GM23338 (cell line): ENCODE measurements around the gene PDE2A.

ENCODE experiments used
- EZH2 ChIP-seq: fragments of 200-600 bp; sonication (generic); IDR thresholded peaks from one replicate; pipeline ENCODE4 v1.8.0; 2017; ENCODE audit warnings: antibody characterized with exemption, mild to moderate bottlenecking, low read depth; ENCODE audit not compliant: unreplicated experiment
- EZH2phosphoT487 ChIP-seq: fragments of 200-600 bp; sonication (generic); IDR thresholded peaks from one replicate; pipeline ENCODE4 v1.8.1; 2018; ENCODE audit warnings: antibody characterized with exemption; ENCODE audit not compliant: unreplicated experiment
- POLR2AphosphoS5 ChIP-seq: IDR thresholded peaks from 2 replicates; pipeline ENCODE4 v1.6.1; 2016; ENCODE audit warnings: antibody characterized with exemption, low read depth
- ZNF114 ChIP-seq: fragments of 250-450 bp; sonication (Bioruptor Pico); IDR thresholded peaks from 2 replicates; pipeline ENCODE4 v1.5.0; 2020; ENCODE audit warnings: mild to moderate bottlenecking, moderate library complexity
- TF ChIP-seq, protein P1 (sequence below), 2 experiments: fragments of 200-600 bp in 1 of 2; sonication (generic) in 1 of 2; conservative IDR thresholded peaks; 2 replicates each; pipeline versions ENCODE4 v1.5.1 to v1.6.1; 2016 to 2017; ENCODE audit warnings: antibody characterized with exemption in 2 of 2, low read depth in 2 of 2, mild to moderate bottlenecking in 2 of 2, moderate library complexity in 1 of 2
- TF ChIP-seq, protein P2 (sequence below): IDR thresholded peaks from 2 replicates; pipeline ENCODE4 v1.6.1; 2016; ENCODE audit warnings: antibody characterized with exemption
- TF ChIP-seq, protein P3 (sequence below): IDR thresholded peaks from one replicate; pipeline ENCODE4 v1.6.1; 2018; ENCODE audit warnings: antibody characterized with exemption; ENCODE audit not compliant: unreplicated experiment

GRCh38 chr11:72688486-72688885 lies 14.3 kb upstream of the PDE2A start:
- TF ChIP-seq EZH2 (no peak), POLR2AphosphoS5 (no peak), EZH2phosphoT487 (no peak), ZNF114 (CRISPR knock-in tag) (no peak)
- TF ChIP-seq, protein P1, sequence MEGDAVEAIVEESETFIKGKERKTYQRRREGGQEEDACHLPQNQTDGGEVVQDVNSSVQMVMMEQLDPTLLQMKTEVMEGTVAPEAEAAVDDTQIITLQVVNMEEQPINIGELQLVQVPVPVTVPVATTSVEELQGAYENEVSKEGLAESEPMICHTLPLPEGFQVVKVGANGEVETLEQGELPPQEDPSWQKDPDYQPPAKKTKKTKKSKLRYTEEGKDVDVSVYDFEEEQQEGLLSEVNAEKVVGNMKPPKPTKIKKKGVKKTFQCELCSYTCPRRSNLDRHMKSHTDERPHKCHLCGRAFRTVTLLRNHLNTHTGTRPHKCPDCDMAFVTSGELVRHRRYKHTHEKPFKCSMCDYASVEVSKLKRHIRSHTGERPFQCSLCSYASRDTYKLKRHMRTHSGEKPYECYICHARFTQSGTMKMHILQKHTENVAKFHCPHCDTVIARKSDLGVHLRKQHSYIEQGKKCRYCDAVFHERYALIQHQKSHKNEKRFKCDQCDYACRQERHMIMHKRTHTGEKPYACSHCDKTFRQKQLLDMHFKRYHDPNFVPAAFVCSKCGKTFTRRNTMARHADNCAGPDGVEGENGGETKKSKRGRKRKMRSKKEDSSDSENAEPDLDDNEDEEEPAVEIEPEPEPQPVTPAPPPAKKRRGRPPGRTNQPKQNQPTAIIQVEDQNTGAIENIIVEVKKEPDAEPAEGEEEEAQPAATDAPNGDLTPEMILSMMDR (conservative IDR thresholded peaks at IDR 0.05; ENCODE audit: low read depth in 2 of 2): no peak
- TF ChIP-seq, protein P2, sequence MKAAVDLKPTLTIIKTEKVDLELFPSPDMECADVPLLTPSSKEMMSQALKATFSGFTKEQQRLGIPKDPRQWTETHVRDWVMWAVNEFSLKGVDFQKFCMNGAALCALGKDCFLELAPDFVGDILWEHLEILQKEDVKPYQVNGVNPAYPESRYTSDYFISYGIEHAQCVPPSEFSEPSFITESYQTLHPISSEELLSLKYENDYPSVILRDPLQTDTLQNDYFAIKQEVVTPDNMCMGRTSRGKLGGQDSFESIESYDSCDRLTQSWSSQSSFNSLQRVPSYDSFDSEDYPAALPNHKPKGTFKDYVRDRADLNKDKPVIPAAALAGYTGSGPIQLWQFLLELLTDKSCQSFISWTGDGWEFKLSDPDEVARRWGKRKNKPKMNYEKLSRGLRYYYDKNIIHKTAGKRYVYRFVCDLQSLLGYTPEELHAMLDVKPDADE: no peak
- TF ChIP-seq, protein P3, sequence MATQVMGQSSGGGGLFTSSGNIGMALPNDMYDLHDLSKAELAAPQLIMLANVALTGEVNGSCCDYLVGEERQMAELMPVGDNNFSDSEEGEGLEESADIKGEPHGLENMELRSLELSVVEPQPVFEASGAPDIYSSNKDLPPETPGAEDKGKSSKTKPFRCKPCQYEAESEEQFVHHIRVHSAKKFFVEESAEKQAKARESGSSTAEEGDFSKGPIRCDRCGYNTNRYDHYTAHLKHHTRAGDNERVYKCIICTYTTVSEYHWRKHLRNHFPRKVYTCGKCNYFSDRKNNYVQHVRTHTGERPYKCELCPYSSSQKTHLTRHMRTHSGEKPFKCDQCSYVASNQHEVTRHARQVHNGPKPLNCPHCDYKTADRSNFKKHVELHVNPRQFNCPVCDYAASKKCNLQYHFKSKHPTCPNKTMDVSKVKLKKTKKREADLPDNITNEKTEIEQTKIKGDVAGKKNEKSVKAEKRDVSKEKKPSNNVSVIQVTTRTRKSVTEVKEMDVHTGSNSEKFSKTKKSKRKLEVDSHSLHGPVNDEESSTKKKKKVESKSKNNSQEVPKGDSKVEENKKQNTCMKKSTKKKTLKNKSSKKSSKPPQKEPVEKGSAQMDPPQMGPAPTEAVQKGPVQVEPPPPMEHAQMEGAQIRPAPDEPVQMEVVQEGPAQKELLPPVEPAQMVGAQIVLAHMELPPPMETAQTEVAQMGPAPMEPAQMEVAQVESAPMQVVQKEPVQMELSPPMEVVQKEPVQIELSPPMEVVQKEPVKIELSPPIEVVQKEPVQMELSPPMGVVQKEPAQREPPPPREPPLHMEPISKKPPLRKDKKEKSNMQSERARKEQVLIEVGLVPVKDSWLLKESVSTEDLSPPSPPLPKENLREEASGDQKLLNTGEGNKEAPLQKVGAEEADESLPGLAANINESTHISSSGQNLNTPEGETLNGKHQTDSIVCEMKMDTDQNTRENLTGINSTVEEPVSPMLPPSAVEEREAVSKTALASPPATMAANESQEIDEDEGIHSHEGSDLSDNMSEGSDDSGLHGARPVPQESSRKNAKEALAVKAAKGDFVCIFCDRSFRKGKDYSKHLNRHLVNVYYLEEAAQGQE: no peak
